Liver (tissue), 3 donors: ENCODE data around the gene SCNN1A.

Source experiments
- EGR1 ChIP-seq, 2 donors: IDR thresholded peaks; 2 replicates each; pipeline ENCODE4 v1.6.1; 2016 to 2018; ENCODE audit warnings: antibody characterized with exemption in 2 of 2, low read depth in 2 of 2
- FOXA1 ChIP-seq: IDR thresholded peaks from 2 replicates; pipeline ENCODE4 v1.6.1; 2016; ENCODE audit warnings: antibody characterized with exemption
- HNF4A ChIP-seq, 2 donors: conservative IDR thresholded peaks; 2 replicates each; pipeline ENCODE4 v1.6.1; 2016; ENCODE audit warnings: antibody characterized with exemption in 2 of 2, mild to moderate bottlenecking in 2 of 2
- JUND ChIP-seq, 2 donors: IDR thresholded peaks; 2 replicates each; pipeline ENCODE4 v1.6.1; 2016; ENCODE audit warnings: antibody characterized with exemption in 2 of 2
- RAD21 ChIP-seq, 2 donors: IDR thresholded peaks; 2 replicates each; pipeline ENCODE4 v1.6.1; 2016; ENCODE audit warnings: antibody characterized with exemption in 2 of 2, mild to moderate bottlenecking in 2 of 2
- REST ChIP-seq: IDR thresholded peaks from 2 replicates; pipeline ENCODE4 v1.6.1; 2016; ENCODE audit warnings: antibody characterized with exemption, mild to moderate bottlenecking
- RXRA ChIP-seq, 2 donors: IDR thresholded peaks; 2 replicates each; pipeline ENCODE4 v1.6.1; 2017 to 2018; ENCODE audit warnings: antibody characterized with exemption in 2 of 2, mild to moderate bottlenecking in 1 of 2
- TAF1 ChIP-seq: conservative IDR thresholded peaks from 2 replicates; pipeline ENCODE4 v1.6.1; 2016; ENCODE audit warnings: antibody characterized with exemption, mild to moderate bottlenecking
- YY1 ChIP-seq: IDR thresholded peaks from 2 replicates; pipeline ENCODE4 v1.6.1; 2016; ENCODE audit warnings: antibody characterized with exemption, mild to moderate bottlenecking
- TF ChIP-seq, protein P1 (sequence below): fragments of 150-350 bp; IDR thresholded peaks from 2 replicates; pipeline ENCODE4 v1.5.1; 2017; ENCODE audit warnings: improper control_type of control experiment, low read depth, low read length; ENCODE audit not compliant: missing input control
- TF ChIP-seq, protein P2 (sequence below): IDR thresholded peaks from 2 replicates; pipeline ENCODE4 v1.6.1; 2016; ENCODE audit warnings: antibody characterized with exemption
- TF ChIP-seq, protein P3 (sequence below): IDR thresholded peaks from 2 replicates; pipeline ENCODE4 v1.6.1; 2016; ENCODE audit warnings: antibody characterized with exemption
- TF ChIP-seq, protein P4 (sequence below): IDR thresholded peaks from 2 replicates; pipeline ENCODE4 v1.6.1; 2016; ENCODE audit warnings: antibody characterized with exemption
- donor health status: healthy.
- donor health status: healthy.

GRCh38 chr12:6318440-6318879 lies 56.9 kb downstream of the SCNN1A start:
- TF ChIP-seq, protein P1, sequence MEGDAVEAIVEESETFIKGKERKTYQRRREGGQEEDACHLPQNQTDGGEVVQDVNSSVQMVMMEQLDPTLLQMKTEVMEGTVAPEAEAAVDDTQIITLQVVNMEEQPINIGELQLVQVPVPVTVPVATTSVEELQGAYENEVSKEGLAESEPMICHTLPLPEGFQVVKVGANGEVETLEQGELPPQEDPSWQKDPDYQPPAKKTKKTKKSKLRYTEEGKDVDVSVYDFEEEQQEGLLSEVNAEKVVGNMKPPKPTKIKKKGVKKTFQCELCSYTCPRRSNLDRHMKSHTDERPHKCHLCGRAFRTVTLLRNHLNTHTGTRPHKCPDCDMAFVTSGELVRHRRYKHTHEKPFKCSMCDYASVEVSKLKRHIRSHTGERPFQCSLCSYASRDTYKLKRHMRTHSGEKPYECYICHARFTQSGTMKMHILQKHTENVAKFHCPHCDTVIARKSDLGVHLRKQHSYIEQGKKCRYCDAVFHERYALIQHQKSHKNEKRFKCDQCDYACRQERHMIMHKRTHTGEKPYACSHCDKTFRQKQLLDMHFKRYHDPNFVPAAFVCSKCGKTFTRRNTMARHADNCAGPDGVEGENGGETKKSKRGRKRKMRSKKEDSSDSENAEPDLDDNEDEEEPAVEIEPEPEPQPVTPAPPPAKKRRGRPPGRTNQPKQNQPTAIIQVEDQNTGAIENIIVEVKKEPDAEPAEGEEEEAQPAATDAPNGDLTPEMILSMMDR, result no peak
- TF ChIP-seq YY1 (no peak), TAF1 (no peak), REST (no peak), EGR1 (IDR thresholded peaks at IDR 0.05; ENCODE audit: low read depth in 2 of 2) (no peak), RXRA (IDR thresholded peaks at IDR 0.05) (no peak), JUND (IDR thresholded peaks at IDR 0.05) (no peak), HNF4A (conservative IDR thresholded peaks at IDR 0.05) (no peak), RAD21 (IDR thresholded peaks at IDR 0.05) (no peak), FOXA1 (no peak)
- TF ChIP-seq, protein P2, sequence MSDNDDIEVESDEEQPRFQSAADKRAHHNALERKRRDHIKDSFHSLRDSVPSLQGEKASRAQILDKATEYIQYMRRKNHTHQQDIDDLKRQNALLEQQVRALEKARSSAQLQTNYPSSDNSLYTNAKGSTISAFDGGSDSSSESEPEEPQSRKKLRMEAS, result no peak
- TF ChIP-seq, protein P3, sequence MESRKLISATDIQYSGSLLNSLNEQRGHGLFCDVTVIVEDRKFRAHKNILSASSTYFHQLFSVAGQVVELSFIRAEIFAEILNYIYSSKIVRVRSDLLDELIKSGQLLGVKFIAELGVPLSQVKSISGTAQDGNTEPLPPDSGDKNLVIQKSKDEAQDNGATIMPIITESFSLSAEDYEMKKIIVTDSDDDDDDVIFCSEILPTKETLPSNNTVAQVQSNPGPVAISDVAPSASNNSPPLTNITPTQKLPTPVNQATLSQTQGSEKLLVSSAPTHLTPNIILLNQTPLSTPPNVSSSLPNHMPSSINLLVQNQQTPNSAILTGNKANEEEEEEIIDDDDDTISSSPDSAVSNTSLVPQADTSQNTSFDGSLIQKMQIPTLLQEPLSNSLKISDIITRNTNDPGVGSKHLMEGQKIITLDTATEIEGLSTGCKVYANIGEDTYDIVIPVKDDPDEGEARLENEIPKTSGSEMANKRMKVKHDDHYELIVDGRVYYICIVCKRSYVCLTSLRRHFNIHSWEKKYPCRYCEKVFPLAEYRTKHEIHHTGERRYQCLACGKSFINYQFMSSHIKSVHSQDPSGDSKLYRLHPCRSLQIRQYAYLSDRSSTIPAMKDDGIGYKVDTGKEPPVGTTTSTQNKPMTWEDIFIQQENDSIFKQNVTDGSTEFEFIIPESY, result no peak
- TF ChIP-seq, protein P4, sequence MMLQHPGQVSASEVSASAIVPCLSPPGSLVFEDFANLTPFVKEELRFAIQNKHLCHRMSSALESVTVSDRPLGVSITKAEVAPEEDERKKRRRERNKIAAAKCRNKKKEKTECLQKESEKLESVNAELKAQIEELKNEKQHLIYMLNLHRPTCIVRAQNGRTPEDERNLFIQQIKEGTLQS, result no peak
